A549 (cell line): ENCODE results near the gene SIGMAR1.

Experiments used
- EP300 ChIP-seq, 2 experiments: fragments of >200 bp; sonication (Bioruptor Twin); formaldehyde crosslinking; IDR thresholded peaks; 2 replicates in 1 of 2; 3 replicates in 1 of 2; pipeline ENCODE4 v1.6.1; 2016 to 2017
- JUN ChIP-seq, 2 experiments: fragments of >200 bp; sonication (Bioruptor Twin); formaldehyde crosslinking; IDR thresholded peaks; 2 replicates in 1 of 2; 3 replicates in 1 of 2; pipeline ENCODE4 v1.6.1; 2016 to 2017
- NPAS2 ChIP-seq: fragments of 250-450 bp; sonication (Bioruptor Pico); IDR thresholded peaks from 2 replicates; pipeline ENCODE4 v1.8.0; 2022; ENCODE audit warnings: mild to moderate bottlenecking, moderate library complexity, borderline replicate concordance
- POLR2A ChIP-seq: IDR thresholded peaks from 2 replicates; pipeline ENCODE4 v1.6.1; 2012; ENCODE audit warnings: mild to moderate bottlenecking, low read length
- TF ChIP-seq, protein P1 (sequence below): fragments of >200 bp; sonication (Bioruptor Twin); formaldehyde crosslinking; IDR thresholded peaks from 3 replicates; pipeline ENCODE4 v1.5.1; 2016
- TF ChIP-seq, protein P2 (sequence below): IDR thresholded peaks from 2 replicates; pipeline ENCODE4 v1.6.1; 2012

DNA sequence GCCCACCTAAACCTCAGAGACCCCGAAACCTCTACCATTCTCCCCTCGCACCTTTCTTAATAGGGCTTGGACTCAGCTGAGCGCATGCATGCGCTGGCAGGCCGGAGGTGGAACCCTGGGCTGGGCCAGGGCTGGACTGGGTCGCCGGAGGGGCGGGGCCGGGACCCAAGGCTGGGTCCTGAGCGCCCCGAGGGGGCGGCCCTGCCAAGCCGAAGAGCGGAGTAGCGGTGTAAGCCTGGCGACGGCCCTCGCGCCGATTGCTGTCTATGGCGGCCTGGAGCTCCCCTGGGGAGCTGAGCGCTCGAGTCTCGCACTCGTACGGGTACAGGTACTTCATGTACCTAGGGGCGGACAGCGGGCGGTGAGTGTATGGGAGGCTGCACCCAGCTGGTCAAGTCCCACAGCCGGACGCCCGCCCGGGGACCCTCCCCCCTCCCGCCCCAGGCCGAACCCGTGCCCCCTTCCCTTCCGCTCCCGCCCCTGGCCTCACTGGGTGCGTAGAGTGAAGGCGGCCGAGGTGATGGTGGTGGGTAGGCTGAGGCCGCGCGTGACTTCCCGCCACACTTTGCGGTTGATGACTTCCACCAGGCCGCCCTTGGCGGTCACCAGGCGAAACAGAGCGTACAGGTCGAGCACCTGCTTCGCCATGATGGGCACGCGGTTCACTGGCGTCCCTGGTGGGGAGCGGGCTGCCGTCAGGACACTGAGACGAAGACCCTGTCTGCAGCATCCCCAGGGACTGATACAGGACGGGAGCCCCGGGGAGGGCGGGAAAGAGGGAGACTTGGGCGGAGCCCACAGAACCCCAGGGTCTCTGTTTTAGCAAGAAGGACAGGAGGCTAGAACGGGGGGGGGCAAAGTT lies 14.0 kb downstream of the SIGMAR1 start:
- no peak for TF ChIP-seq POLR2A
- no peak for TF ChIP-seq JUN (IDR thresholded peaks at IDR 0.05)
- TF ChIP-seq, protein P1, sequence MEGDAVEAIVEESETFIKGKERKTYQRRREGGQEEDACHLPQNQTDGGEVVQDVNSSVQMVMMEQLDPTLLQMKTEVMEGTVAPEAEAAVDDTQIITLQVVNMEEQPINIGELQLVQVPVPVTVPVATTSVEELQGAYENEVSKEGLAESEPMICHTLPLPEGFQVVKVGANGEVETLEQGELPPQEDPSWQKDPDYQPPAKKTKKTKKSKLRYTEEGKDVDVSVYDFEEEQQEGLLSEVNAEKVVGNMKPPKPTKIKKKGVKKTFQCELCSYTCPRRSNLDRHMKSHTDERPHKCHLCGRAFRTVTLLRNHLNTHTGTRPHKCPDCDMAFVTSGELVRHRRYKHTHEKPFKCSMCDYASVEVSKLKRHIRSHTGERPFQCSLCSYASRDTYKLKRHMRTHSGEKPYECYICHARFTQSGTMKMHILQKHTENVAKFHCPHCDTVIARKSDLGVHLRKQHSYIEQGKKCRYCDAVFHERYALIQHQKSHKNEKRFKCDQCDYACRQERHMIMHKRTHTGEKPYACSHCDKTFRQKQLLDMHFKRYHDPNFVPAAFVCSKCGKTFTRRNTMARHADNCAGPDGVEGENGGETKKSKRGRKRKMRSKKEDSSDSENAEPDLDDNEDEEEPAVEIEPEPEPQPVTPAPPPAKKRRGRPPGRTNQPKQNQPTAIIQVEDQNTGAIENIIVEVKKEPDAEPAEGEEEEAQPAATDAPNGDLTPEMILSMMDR, result no peak
- TF ChIP-seq, protein P2, sequence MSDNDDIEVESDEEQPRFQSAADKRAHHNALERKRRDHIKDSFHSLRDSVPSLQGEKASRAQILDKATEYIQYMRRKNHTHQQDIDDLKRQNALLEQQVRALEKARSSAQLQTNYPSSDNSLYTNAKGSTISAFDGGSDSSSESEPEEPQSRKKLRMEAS, result no peak
- TF ChIP-seq NPAS2 (CRISPR knock-in tag), result no peak
- no peak for TF ChIP-seq EP300 (IDR thresholded peaks at IDR 0.05)
